GM21576 (cell line): Measurements from ENCODE around the gene IRAK4.

Experiments
- ATAC-seq: cut with Tn5 transposase; IDR thresholded peaks from one replicate; pipeline ENCODE4 v1.9.1; 2021; ENCODE audit warnings: mild to moderate bottlenecking, moderate library complexity; ENCODE audit not compliant: unreplicated experiment

The IRAK4 gene

GRCh38 chr12:43835656-43836474 lies 77.1 kb downstream of the IRAK4 start, which contains the start of gene TMEM117:
TSS of gene TMEM117 (plus strand) at chr12:43836081.
- ATAC-seq, result peak; percentile 72

- ATAC-seq, result peak; percentile 35
These were observed 77.8 kb downstream of the IRAK4 start for GRCh38 chr12:43836475-43836989.
